Activated CD8-positive, alpha-beta memory T cell treated with anti-CD3 and anti-CD28 coated beads for 36 hours (primary cell): ENCODE data around the gene AKT1S1. TPM values are rescaled to one million over a fixed set of nuclear protein-coding genes. Genes with fewer than 3 reads are reported as not detected.

Source experiments
- CTCF ChIA-PET: fragments of 350-600 bp; sonication (Branson Sonifier 250); formaldehyde crosslinking; loops from one replicate; lab custom pipeline; 2021; ENCODE audit warnings: antibody characterized with exemption; lab: Charles Lee
- POLR2A ChIA-PET: fragments of 350-600 bp; sonication (Branson Sonifier 250); formaldehyde crosslinking; loops from one replicate; lab custom pipeline; 2021; ENCODE audit warnings: antibody characterized with exemption; lab: Charles Lee
- total RNA-seq, 2 experiments: library from RNA; stranded (reverse); gene quantifications; one replicate each; pipeline ENCODE4 v1.2.3, GENCODE V29; 2021

Gene AKT1S1
- total RNA-seq, 2 experiments from 2014 or later = 31.7 TPM

DNA sequence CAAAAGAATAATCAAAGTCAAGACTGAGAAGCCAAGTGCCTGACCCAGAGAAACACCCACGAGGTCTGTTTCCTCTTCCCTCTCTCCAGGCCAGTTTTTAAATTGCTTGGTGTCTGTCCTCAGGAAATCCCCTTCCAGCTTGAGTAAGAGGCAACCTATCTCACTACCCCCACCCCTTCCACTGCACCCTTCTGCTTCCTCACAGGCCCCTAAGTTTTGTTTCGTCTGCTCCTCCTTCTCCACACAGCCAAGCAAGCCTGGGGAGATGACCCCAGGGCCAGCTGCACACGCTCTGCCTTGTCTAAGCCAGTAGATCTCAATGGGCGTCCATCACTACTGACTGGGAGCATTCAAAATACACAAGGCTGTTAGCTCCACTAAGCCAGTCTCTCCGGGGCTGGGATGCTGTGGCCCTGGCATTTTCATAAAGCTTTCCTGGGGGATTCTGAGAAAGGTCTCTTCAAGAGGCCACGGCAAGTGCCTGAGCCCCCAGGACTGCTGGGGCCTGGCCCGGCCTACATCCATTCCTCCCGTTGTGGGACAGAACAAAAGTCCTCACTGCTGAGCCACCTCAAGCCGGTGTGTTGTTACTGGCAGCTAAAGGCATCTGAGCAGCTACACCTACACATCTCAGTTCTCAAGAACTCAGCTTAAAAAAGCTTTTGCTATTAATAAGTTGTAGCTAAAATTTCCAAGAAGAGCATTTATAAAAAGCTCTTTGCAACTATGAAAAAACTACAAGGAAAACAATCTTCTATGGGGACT, 34.4 kb upstream of the AKT1S1 start:
- ChIA-PET POLR2A (interaction anchor here (0.6 to 1.4 kb wide), 7 partner anchors 9 to 611 kb away, joined by 3 to 13 read pairs (median 7); partner anchors contain the start of genes ATF5, IL4I1 and NUP62), CTCF (interaction anchor here (0.7 to 3.5 kb wide), 6 partner anchors 9 to 224 kb away, joined by 3 to 11 read pairs (median 6); no protein-coding TSS in a partner anchor)

DNA sequence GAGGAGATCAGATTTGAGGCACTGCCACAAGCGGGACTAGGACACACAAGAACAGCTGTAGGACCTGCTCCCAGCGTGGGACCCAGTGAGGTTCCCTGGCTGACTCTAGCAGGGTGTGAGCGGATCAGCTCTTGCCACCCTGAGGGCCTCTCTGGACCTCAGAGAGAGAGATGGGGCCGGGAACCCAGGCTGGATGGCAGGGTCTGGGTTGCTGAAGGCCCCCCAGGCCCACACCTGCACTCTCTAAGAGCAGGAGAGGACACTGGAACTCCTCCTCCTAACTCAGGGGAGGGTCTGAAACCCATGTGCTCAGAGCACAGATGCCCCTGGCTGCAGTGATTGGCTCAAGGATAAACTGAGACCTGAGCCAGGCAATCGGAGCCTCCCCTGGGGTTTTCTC, 33.0 kb upstream of the AKT1S1 start:
- CTCF ChIA-PET = interaction anchor here (0.9 to 3.5 kb wide), 3 partner anchors 10 to 27 kb away, joined by 3 to 11 read pairs (median 3); no protein-coding TSS in a partner anchor
- POLR2A ChIA-PET = no interaction called here

- CTCF ChIA-PET = interaction anchor here (3.5 kb wide), 1 partner anchor 14 kb away, joined by 11 read pairs; no protein-coding TSS in a partner anchor
- POLR2A ChIA-PET = interaction anchor here (1.2 kb wide), 1 partner anchor 11 kb away, joined by 4 read pairs; no protein-coding TSS in a partner anchor
These were observed 31.6 kb upstream of the AKT1S1 start for GRCh38 chr19:49908480-49909420.

GRCh38 chr19:49907745-49908446, 30.7 kb upstream of the AKT1S1 start:
- POLR2A ChIA-PET = interaction anchor here (1.2 kb wide), 1 partner anchor 10 kb away, joined by 4 read pairs; no protein-coding TSS in a partner anchor

GRCh38 chr19:49906879-49907564, 29.9 kb upstream of the AKT1S1 start:
- POLR2A ChIA-PET = interaction anchor here (1.1 kb wide), 1 partner anchor 12 kb away, joined by 3 read pairs; no protein-coding TSS in a partner anchor

More at GRCh38 chr19:49907745-49908446, 30.7 kb upstream of the AKT1S1 start:
- CTCF ChIA-PET = no interaction called here

DNA sequence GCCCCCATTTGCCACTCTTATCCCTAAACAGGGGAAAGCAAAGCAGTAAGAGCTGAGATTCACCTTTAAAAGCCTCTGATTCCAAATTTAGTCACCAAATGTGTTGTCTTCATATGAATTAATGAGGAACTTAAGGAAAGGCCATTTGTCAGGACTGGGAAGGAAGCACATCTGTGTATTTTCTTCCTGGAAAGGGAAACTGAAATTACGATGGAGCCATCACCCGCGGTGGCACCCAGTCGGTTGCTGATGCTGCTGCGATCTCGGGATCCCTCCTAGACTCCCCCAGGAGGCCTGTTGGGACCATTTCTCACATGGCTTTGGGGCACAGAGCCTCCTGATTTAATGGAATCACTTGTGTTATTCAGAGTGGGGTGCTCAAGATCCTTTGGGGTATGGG, 27.0 kb upstream of the AKT1S1 start:
- ChIA-PET CTCF (no interaction called here), POLR2A (no interaction called here)

More at GRCh38 chr19:49906879-49907564, 29.9 kb upstream of the AKT1S1 start:
- CTCF ChIA-PET = no interaction called here

- CTCF ChIA-PET = interaction anchor here (0.6 to 1.3 kb wide), 3 partner anchors 15 to 166 kb away, joined by 3 to 5 read pairs (median 3); no protein-coding TSS in a partner anchor
- POLR2A ChIA-PET = interaction anchor here (0.7 to 1.3 kb wide), 6 partner anchors 12 to 34 kb away, joined by 3 to 7 read pairs (median 4); partner anchors contain the start of genes AKT1S1, ATF5, NUP62 and TBC1D17
These were observed 19.9 kb upstream of the AKT1S1 start, which contains the start of gene IL4I1 for GRCh38 chr19:49896863-49897621. Gene IL4I1 (minus strand): TSS chr19:49896887. CDS start chr19:49896160, 727 bp downstream.

DNA sequence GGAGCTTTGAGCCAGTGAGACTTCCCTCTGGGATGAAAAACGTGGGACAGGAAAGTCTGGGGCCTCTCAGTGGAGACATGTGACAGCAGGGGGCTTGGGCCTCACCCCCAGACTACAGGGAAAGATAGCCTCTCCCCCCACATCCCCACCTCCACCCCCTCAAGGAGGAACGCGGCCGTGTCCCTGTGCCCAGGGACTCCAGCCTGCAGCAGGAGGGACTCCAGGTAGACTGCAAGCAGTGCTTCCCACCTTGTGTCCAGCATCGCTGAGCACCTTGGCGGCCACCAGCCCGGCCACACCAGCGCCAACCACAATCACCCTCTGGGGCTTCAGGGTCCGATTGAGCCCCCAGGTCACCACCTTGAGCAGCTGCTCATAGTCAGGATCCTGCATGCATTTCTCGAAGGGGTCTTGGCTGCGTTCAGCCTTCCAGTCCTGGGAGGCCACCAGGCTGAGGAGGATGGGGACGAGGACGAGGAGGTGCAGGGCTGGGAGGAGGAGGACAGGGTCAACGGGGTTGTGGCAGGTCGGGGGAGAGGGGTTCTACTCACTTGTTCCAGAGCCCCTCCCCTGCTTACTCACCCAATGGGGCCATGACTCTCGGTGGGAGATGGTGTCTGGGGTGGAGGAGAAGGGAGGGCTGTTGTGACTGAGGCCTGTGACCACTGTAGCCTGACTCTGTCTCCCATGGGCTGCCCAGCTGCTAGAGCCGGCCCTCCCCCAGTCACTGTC, 18.6 kb upstream of the AKT1S1 start:
- CTCF ChIA-PET = interaction anchor here (1.3 to 1.6 kb wide), 2 partner anchors 10 to 15 kb away, joined by 3 to 11 read pairs; no protein-coding TSS in a partner anchor

DNA sequence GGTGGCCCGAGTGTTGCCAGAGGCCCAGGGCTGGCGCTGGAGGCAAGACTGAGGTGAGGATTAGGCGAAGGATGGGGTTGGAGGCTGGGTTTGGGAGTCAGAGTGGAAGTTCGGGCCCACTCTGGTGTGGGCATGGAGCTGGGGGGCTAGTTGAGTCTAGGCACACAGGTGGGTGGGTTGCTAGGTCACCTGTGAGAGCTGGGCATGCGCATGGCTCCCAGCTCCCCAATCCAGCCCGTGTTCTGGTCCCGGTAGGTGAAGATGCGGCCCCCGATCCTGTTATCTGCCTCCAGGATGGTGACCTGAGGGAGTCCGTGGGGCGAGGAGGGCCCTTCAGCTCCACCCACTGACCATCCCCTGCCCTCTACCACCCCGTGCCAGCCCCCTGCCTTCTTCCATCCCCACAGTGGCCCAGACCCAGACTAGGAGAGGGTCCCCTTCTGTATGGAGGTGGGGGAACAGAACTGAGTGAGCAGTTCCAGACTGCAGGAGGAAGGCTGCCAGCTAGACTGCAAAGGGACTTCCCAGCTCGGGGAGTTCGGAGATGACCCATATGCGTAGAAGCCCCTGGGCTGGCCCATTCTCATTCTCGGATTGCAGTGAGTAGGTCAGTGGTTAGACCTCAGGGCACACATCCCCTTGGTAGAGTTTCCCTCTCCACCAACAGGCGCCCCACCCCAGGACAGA, 17.9 kb upstream of the AKT1S1 start:
- CTCF ChIA-PET = interaction anchor here (1.3 to 1.6 kb wide), 3 partner anchors 11 to 23 kb away, joined by 3 to 11 read pairs (median 3); no protein-coding TSS in a partner anchor
- POLR2A ChIA-PET = interaction anchor here (0.7 to 2.5 kb wide), 4 partner anchors 11 to 35 kb away, joined by 3 to 12 read pairs (median 4); partner anchors contain the start of genes ATF5, NUP62 and PNKP

More for the DNA sequence above, 18.6 kb upstream of the AKT1S1 start:
- POLR2A ChIA-PET = interaction anchor here (1.0 to 2.5 kb wide), 3 partner anchors 28 to 34 kb away, joined by 3 to 12 read pairs (median 4); partner anchors contain the start of genes ATF5, NUP62 and PNKP

- CTCF ChIA-PET = interaction anchor here (1.3 to 1.6 kb wide), 3 partner anchors 12 to 24 kb away, joined by 3 to 11 read pairs (median 3); no protein-coding TSS in a partner anchor
- POLR2A ChIA-PET = interaction anchor here (0.5 to 2.5 kb wide), 5 partner anchors 13 to 1630 kb away, joined by 3 to 12 read pairs (median 5); partner anchors contain the start of genes ATF5 and NUP62
These were observed 17.0 kb upstream of the AKT1S1 start for GRCh38 chr19:49894011-49894664.

DNA sequence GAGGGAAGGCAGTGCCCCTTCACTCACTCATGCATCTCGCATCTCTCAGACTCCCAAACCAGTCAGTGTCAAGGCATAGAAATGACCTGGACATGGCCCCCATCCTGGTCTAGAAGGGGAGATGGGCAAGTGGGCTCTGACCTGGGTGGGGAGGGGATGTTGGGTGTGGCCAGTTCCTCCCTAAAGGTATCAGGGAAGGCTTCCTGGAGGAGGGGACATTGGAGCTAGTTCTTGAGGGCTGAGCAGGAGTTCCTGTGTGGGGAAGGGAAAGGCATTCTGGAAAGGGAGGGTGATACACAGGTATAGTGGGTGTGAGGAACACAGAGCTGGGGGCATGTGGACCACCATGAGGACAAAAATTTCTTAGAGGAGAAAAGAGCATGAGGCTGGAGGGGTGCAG, 15.6 kb upstream of the AKT1S1 start:
- CTCF ChIA-PET = no interaction called here
- POLR2A ChIA-PET = no interaction called here

DNA sequence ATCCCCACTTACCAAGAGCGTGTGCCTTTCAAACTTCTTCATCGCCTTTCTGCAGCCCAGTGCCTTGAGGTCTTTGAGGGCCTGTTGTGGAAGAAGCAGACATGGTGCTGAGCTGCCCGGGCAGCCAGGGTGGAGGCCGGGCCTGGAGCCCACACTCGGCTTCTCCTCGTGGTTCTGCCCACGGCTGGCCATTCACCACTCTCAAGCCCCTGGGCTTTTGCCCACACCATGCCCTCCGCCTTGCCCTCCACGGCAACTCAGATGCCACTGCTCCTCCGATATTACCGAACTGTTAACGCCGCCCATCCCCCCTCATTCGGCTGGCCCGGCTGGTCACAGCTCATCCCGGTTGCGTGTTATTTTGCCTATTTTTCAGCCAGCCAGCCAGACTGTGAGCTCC, 14.2 kb upstream of the AKT1S1 start:
- CTCF ChIA-PET = interaction anchor here (1.8 to 2.1 kb wide), 2 partner anchors 15 to 20 kb away, joined by 6 to 11 read pairs; partner anchors contain the start of genes AKT1S1 and TBC1D17
- POLR2A ChIA-PET = interaction anchor here (1.0 kb wide), 1 partner anchor 24 kb away, joined by 3 read pairs; the partner anchor contains the start of gene PNKP

- CTCF ChIA-PET = interaction anchor here (0.5 to 2.1 kb wide), 9 partner anchors 9 to 173 kb away, joined by 3 to 11 read pairs (median 3); partner anchors contain the start of genes AKT1S1, PTOV1 and TBC1D17
- POLR2A ChIA-PET = interaction anchor here (0.6 to 1.6 kb wide), 3 partner anchors 38 to 108 kb away, joined by 3 to 4 read pairs (median 4); partner anchors contain the start of gene NUP62
These were observed 13.5 kb upstream of the AKT1S1 start for GRCh38 chr19:49890349-49891311.
